Measurements from ENCODE around the gene MSH5.

GRCh38 chr6:31805939-31806469, 66.2 kb downstream of the MSH5 start:
- TF ChIP-seq CTCF (IDR thresholded peaks at IDR 0.05) (no peak), REST (IDR thresholded peaks at IDR 0.05; ENCODE audit: insufficient read depth in 1 of 2, low read depth in 2 of 2, low read length in 1 of 2) (no peak), POLR2AphosphoS5 (IDR thresholded peaks at IDR 0.05; ENCODE audit: low read depth, low read length) (no peak)

Measured in Panc1 (cell line).